Stimulated activated CD8-positive, alpha-beta memory T cell treated with anti-CD3 and anti-CD28 coated beads, Interleukin-7, amount 100 ng/mL, for 24 hours (primary cell): Measurements from ENCODE around the gene FNDC3B.

ENCODE experiments used
- DNase-seq: peaks from one replicate; pipeline ENCODE4 v3.0.0-alpha.2; 2020; ENCODE audit warnings: low read depth

The FNDC3B gene

DNA sequence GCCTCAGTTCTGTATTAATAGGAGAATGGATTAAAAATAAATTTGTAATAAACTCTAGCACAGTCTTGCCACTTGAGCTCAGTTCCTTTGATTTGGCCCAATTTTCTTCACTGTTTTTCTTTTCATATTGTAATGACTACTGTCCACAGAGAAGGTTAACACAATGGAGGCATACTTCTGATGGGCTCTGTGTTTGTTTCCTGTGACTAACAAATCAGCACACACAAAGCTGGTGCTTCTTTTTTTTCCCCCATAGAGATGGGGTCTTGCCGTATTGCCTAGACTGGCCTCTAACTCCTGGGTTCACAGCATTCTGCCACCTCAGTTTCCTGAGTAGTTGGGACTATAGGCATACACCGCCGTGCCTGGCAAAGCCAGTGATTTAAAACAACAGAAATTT is 226.7 kb downstream of the FNDC3B start:
- DNase-seq, result no peak

DNA sequence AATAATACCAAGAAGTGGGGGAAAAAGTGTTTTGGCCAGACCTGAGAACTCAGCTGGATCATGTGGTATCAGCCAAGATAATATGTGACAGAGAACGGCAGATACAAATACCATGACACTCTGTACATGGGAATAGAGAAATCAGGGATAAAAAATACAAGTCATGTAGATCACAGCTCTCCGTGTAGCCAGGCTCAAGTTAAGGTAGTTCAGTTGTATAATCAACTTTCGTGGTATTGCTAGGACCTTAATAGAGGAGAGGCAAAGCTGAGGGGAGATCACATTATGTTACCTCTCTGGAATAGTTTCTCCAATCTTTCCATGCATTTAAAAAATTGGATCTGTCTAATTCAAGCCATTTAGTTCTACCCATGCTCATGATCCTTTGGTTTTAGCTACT is 229.0 kb downstream of the FNDC3B start:
- DNase-seq, result no peak

DNA sequence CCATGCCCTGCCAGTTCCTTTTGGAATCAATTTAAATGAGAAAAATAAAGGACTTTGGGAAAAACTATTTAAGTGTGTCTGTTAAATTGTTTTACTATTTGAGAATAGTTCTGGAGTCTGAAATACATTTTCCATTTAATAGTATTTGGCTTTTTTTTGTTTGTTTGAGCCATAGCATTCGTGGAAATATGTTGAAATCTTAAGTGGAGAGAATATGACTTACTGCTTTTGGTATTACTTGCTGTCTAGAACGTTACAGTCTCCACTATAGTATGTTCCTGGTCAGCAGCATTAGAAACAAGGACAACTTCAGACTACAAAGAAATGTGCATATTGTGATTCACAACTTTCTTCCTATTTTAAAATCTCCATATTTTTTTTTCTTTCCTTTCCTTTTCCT is 229.5 kb downstream of the FNDC3B start:
- DNase-seq, result no peak

DNA sequence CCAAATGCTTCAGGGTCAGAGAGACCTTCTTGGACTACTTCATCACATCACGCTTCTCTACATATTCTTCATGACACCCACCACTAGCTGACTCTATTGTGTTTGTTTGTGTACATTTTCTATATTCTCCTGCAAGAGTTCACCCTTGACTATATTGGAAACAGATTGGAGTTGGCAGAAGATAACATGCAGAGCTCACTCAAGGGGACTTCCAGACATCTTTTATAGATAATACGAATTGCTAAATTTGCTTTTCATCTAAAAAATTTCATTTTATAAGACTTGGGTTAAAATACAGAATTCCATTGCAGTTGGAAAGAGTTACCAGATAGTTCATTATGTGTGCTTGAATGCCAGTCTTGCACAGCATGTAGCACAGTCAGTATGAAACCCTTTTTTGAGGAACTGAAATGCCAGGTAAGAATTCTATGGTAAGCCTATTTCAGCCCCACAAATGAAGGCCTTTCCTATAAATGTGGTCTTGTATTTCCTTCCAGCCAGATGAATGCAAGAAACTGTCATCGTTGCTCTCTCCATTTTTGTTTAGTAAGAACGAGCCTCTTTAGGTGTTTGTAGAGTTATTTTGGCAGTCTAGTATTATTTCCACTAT is 231.3 kb downstream of the FNDC3B start:
- DNase-seq, result no peak

DNA sequence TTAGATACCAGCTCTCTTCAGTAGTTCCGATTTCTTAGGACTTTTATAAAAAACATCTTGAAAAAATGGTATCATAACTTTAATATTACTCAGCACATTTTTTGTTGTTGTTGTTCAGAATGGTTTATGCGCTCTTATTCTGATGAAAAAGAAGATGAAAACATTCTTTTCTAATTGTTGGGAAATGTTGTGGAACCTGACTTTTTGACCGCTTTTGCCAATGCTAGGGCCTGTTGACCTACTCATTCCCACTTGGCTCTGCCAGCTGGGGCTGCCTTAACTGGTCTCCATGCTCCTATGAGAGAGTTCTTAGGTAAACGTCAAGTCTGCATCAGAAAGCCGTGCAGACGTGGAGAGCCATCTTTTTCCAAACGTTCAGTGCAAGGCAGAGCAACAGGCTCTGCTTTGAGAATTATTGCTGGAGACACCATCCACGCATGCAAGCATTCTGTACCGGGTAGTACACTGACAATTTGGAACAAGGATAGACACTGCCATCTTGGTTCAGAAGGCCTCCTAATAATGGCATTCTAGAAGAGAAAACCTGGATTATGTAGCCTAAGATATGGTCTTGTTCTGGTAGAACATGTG is 232.1 kb downstream of the FNDC3B start:
- DNase-seq, result no peak

DNA sequence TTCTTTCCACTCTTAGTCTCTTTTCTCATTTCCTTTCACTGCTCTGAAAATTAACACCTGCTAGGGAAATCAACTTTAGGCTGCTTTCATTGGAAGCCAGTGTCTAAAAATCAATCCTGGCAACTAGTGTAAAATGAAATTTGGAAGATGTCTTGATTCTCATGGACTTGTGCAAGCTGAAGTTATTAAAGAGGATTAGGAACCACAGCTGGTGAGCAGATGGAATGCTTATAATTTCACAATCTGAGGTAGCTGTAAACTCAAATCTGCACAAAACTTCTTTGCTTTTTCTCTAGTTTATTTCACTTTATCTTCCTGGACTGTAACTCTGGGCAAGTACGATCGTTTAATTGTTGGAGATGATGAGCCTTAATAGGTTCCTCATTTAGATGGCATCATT is 233.3 kb downstream of the FNDC3B start:
- DNase-seq, result no peak

DNA sequence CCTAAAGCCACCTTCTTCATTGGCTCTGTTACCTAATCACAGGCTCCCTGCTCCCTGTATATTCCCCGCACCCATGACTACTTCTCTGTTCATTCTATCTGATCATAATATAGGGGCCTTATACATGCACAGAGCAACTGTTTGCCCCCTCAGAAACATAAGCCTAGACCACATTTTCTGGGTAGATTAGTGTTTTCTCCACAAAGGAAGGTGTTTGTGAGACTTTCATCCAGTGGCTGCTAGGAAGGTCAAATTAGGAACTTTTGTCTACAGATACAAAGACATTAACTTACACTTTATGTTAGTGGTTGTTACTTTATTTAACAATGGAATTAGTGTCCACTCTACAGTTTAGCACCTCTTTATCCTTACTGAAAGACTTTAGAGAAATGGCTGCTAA is 234.0 kb downstream of the FNDC3B start:
- no peak for DNase-seq

DNA sequence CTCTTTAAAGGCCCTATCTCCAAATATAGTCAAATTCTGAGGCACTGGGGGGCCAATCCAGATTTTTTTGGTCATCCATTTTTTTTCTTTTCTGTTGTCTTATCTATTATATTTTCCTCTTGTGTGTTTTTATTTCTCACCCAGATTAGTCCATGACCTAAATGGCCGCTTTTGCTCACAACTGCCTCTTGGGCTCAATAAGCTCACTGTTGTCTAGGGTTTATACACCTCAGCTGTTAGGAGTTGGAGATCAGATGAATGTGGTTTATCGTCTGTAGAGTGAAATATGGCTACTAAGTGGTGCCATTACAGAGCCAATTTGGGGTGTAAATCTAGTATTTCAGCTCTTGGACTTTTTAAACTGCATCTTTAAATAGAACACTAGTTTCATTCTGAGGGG is 235.5 kb downstream of the FNDC3B start:
- no peak for DNase-seq

DNA sequence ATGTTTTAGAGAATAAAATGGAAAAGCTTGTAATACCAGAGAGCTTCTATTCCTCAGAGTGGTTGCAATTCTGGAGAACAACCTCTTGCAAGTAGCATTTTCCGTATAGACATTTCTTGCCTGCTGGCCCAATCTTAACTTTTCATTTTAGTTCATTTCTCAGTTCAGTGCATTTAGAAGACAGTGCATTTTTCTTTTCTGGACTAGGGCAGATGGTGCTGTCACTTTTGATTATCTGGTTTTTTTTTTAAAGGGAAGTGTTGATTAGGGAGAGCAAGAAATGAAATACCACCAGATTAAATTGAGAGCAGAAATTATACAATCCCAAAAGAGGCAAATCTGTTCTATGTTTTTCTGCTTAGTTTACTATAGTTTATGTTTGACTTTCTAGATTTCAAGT is 236.2 kb downstream of the FNDC3B start:
- DNase-seq, result no peak

DNA sequence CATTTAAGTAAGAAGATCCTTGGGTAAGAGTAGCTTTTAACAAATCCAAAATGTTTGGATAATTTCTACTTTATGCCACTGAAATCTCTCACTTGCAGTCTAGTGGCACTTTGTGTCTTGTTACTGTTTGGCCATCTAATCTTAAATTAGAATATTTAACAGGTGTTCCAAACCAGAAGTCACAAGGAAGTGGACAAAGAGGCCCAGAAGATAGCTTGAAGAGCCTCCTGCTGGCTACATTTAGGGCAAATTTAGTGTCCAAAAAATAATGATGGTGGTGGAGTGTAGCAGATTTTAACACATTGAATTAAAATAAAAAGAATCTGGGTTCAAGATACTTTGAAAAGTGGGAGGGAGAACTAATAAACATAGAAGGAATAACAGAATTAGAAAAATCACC is 236.7 kb downstream of the FNDC3B start:
- no peak for DNase-seq

DNA sequence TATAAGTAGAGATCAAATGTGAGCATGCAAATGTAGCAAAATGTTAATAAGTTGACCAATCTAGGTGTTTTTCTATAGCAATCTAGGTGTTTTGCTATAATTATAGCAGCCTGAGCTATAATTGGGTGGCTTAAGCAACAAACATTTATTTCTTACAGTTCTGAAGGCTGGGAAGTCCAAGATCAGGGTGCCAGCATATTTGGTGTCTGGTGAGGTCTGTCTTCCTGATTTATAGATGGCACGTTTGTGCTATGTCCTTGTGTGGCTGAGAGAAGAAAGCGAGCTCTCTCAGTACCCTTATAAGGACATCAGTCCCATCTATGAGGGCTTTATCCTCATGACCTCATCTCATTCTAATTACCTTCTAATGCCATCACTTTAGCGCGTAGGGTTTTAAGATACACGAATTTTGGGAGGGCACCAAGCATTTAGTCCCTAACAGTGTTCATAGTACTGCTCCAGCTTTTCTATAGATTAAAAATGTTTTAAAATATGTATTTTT is 237.8 kb downstream of the FNDC3B start:
- DNase-seq, result no peak

DNA sequence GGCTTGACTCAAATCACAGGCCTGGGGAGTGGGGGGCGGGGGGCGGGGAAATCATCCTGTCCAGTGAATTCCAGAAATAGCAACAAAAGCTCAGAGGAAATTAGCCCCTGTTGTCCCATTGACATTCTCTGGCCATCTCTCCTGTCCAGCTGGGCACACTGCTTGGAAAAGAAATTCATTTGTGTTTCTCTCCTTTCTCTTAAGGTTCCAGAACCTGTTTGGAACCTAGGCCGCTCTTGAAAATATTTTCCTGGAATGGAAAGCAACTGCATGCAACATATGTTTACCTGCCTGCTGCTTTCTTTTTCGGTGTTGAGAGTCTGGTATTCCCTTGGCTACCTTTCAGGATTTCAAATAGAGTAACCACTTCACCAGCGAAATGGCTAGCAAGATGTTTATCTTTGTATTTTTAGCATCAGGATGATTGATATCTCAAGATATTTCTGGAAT is 239.8 kb downstream of the FNDC3B start:
- DNase-seq, result no peak

DNA sequence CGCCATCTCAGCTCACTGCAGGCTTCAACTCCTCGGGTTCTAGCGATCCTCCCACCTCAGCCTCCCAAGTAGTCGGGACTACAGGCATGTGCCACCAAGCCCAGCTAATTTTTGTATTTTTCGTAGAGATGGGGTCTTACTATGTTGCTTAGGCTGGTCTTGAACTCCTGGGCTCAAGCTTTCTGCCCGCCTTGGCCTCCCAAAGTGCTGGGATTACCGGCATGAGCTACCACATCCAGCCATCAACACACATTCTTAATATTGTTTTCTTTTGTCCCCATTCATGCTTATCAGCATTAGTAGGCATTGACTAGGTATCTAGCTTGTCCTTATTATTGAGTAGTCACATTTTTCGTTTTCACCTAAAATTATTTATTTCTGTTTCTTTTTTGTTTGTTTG is 240.6 kb downstream of the FNDC3B start:
- no peak for DNase-seq

DNA sequence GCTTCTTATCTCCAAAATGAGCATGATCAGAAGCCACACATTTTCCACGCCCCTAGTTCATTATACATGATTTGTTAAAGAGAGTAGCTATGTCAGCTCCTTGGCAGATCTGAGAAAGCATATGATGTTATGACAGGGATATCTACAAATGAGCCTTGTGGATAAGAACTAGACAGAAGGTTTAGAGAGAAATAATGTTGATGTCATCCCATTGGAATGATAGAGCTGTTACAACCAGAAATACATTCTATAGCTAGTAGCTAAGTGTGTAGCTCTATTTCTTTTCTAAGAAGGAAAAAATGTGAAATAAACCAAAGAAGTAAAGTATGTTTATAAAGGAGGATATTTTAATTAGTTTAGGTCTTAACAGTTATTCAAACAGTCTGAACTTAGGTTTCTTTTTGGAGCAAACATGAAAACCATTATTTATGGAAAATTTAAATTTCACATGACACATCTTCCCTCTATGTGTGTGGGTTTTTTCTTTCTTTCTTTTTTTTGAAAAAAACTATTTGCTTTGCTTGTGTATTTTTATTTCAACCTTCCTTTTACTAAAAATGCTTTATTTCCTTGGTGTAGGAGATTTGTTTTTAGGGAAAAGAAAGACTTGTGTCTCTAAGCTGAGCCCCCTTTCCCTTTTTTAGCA is 241.2 kb downstream of the FNDC3B start:
- no peak for DNase-seq

DNA sequence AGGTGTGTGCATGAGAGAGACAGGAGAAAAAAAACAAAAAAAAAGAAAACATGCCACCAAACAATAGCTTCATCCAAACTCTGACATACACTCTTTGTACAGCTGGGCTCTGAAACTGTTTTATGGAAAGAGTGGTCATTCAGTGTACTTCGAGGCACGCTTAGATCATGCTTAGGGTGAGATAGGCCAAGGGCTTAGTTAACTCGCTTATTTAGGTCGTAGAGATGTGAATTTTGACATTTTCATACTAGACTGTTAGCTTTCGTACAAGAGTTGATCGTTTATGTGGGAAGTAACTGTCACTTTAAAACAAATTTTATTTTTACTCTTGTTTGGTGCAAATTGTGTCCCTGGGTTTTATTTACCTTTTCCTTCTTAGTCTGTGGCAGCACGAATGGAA is 242.5 kb downstream of the FNDC3B start:
- DNase-seq, result no peak

DNA sequence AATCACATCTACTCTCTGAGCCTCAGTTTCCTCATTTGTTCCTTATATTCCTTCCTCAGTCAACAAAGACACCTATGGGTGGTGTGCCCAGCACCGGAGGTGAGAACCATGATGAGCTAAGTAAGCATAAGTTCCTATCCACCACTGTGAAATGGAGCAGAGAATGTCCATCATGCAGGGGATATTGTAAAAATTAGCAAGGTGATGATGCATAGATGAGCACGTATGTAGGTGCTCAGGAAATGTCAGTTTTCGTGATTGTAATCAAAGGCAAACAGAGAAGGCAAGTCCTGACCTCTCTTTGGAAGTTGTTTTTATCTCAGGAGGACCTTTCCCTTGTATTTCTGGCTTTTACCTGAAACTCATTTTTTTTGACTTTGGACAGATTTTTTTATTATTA is 243.5 kb downstream of the FNDC3B start:
- DNase-seq, result no peak

DNA sequence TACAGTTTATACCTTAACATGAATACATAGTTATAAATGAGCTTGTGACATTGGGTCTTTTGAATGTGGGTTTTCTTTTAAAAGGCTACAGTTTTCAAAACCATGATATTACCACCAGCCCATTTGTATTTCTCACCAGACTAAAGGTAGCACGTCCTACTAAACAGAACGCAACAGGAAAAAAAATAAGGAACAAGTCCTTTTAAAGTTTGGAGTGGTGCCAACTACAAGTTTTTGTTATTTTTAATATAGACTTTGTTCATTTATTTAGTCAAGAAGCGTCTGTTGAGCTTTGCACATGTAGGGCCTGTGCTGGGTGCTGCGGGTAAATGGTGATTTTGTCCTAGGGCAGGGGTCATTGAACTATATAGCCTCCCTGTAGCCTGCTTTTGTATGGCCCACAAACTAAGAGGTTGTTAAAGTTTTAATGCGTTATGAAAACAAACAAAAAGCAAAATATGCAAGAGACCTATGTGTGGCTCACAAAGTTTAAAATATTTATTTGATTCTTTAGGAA is 244.5 kb downstream of the FNDC3B start:
- DNase-seq, result no peak

DNA sequence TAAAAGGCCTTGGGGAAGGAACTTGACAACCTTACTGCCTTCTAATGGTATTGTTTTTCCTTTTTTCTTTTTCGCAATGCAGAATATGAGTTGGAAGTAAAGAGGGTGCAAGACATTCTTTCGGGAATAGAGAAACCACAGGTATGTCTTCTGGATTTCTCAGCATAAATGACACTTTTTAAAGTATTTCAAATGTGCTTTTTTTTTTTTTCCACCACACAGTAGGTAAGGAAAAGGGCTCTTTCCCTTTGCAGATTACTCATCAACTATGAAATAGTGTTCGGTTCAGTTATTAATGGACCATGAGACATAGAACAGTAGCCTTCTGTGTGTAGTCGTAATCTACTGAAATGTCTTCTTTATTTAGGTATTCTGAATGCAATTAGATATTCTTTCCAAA is 246.5 kb downstream of the FNDC3B start:
- DNase-seq, result no peak

DNA sequence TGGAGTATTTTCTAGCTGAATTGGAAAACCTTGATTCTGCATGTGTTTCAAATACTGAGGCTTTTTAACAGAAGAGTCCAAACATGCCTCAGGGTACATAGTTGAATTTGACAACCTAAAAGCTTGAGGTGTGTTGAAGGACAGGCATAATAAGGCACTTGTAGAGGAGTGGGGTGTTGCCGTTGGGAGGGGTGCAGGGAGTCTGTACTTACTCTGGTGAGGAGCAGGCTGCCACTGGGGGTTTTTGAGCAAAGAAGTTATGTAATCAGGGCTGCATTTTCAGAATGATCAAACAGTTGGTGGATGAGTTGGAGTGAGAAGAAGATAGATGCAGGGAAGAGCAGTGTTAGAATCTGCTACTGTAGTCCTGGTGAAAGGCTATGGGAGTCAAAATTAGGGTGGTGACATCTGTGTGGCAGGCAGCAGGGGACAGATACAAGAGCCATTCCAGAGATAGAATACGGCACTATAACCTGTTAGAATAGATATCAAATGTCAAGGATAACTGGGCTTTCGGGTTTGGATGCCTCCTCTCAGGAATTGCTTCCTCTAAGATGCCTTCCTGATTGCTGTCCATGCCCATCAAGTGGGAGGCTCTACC is 247.3 kb downstream of the FNDC3B start:
- no peak for DNase-seq

DNA sequence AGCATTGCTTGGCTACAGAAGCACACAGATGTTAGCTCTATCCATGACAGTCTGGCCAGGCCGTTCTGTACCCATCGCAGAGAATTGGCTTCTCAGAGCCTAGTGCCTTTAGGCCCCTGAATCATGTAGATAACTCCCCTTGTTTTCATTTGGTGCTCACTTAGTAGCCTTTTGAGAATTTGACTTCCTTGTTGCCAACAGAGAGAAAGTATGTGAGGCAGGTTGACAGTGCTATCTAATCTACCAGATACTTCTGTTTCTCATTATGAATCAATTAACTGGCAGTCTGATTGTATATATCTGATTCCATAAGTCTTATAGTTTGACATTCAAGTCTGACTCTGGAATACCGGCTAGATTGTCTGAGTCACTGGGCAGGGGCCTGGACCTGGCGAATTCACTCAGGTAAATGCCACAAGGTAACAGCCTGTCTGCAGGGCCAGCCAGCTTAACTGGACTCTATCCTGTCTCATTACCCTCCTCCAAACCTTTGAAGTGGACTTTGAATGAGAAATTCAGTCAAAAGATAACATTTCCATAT is 248.6 kb downstream of the FNDC3B start:
- DNase-seq, result no peak

DNA sequence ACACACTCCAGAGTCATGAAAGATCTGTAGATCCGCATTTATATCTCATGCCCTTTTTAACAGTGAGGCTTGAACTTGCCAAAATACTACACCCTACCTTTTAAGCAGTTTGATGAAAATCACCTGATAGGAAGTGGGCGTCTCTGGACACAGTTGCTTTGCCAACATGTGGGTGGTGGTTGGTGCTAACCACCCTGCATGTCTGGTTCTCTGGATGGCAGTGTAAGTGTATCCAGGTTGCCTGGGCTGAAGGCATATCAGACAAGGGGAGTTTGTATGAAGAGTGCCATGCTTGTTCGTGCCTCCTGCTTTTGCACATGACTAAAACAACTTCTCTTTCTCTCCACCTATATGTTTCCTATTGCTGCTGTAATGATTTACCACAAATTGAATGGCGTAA is 249.3 kb downstream of the FNDC3B start:
- DNase-seq, result no peak

DNA sequence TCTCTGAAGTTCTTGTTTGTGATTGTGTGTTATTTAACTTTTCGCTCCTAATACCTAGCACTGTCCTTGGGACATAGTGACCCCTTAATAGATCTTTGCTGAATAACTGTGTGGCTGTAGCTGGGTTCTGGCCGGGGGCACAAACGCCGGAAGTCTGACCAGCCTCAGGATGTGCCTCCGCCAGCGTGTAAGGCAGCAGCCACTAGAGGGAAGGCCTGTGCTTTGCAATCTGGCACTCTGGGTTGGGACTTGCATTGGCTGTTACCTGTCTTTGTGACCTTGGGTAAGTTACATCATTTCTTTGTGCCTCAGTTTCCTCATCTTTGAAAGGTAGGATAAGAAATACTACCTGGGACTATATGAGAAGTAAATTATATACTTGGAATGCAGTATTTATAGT is 250.2 kb downstream of the FNDC3B start:
- no peak for DNase-seq

DNA sequence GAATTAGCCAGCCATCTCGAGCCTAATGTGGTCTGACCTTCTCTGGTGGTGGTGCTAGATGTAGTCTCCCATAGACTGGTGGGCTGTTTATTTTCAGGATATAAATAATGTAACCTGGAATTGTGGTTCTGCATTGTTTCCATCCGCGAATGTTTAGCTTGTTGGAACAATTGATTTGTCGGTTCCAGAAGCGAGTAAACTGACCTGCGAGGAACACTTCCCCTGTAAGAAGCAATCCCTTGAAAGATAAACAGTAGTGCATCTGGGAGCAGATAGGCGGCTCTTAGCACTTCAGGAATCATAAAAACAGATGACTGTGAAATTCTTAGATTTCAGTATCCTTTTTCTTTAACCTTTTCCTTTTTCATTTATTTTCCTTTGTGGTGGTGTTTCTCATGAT is 251.1 kb downstream of the FNDC3B start:
- no peak for DNase-seq
